A549 (cell line): ENCODE results near the gene P4HA2.

Experiments used
- BCL3 ChIP-seq: fragments of >200 bp; sonication (Bioruptor Twin); formaldehyde crosslinking; IDR thresholded peaks from 3 replicates; pipeline ENCODE4 v1.6.1; 2016
- CTCF ChIP-seq: fragments of >200 bp; sonication (Bioruptor Twin); formaldehyde crosslinking; IDR thresholded peaks from 3 replicates; pipeline ENCODE4 v1.5.1; 2016
- JUN ChIP-seq, 2 experiments: fragments of >200 bp; sonication (Bioruptor Twin); formaldehyde crosslinking; IDR thresholded peaks; 2 replicates in 1 of 2; 3 replicates in 1 of 2; pipeline ENCODE4 v1.6.1; 2016 to 2017
- NPAS2 ChIP-seq: fragments of 250-450 bp; sonication (Bioruptor Pico); IDR thresholded peaks from 2 replicates; pipeline ENCODE4 v1.8.0; 2022; ENCODE audit warnings: mild to moderate bottlenecking, moderate library complexity, borderline replicate concordance
- POLR2A ChIP-seq: IDR thresholded peaks from 2 replicates; pipeline ENCODE4 v1.6.1; 2012; ENCODE audit warnings: mild to moderate bottlenecking, low read length
- POLR2AphosphoS2 ChIP-seq: conservative IDR thresholded peaks from 2 replicates; pipeline ENCODE4 v1.6.1; 2012; ENCODE audit warnings: low read length, improper control_type of control experiment, inconsistent platforms
- REST ChIP-seq: fragments of 200-600 bp; sonication (generic); IDR thresholded peaks from 2 replicates; pipeline ENCODE4 v1.6.1; 2016; ENCODE audit warnings: antibody characterized with exemption, mild to moderate bottlenecking, moderate library complexity
- RFX5 ChIP-seq: fragments of 450-650 bp; IDR thresholded peaks from 2 replicates; pipeline ENCODE4 v1.7.1; 2014; ENCODE audit warnings: antibody characterized with exemption, mild to moderate bottlenecking, moderate library complexity
- SREBF2 ChIP-seq: fragments of 450-650 bp; IDR thresholded peaks from 2 replicates; pipeline ENCODE4 v1.6.1; 2014; ENCODE audit warnings: mild to moderate bottlenecking, moderate library complexity

DNA sequence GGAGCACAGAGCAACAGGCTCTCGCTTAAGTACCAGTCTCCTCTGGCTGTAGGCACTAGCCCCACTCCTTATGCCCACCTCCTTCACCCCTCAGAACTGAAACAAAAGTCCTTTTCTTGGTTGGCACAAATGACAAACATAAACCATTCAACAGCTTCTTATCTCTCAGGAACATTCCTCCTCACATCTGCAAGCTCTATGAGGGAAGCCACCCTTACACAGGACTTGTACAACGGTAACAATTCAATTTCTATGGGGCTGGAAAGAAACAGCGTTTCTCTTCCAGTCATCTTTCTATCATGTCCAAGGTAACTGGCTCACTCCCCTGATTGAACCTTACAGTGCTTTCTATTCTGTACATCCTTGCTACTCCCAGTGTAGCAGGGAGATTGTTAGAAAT is 80.0 kb downstream of the P4HA2 start:
- TF ChIP-seq CTCF, result no peak
- TF ChIP-seq BCL3, result no peak
- no peak for TF ChIP-seq POLR2A
- no peak for TF ChIP-seq POLR2AphosphoS2
- TF ChIP-seq RFX5, result no peak
- no peak for TF ChIP-seq REST
- no peak for TF ChIP-seq SREBF2
- TF ChIP-seq JUN (IDR thresholded peaks at IDR 0.05), result no peak
- no peak for TF ChIP-seq NPAS2 (CRISPR knock-in tag)
